Measurements from ENCODE around the gene DCTN5. TPM values are rescaled to one million over a fixed set of nuclear protein-coding genes. Genes with fewer than 3 reads are reported as not detected.
A peak's percentile ranks its signal among the peaks of the same experiment; 100 is the strongest.

DCTN5 gene
- total RNA-seq, 2 experiments from 2014 or later: 46.9 to 47.8 TPM

- Mint-ChIP-seq H3K4me3 (no peak overlapping the region), H3K27me3 (no peaks in the 10 kb centered on the region), H3K27ac (no peak overlapping the region), H3K36me3 (ENCODE audit: low read depth) (peaks cover 53% of the 10 kb centered on the region), H3K9me3 (no peaks in the 10 kb centered on the region), H3K4me1 (ENCODE audit: low read depth) (peaks cover 10% of the 10 kb centered on the region)
- no peak for ATAC-seq (ENCODE audit: poor library complexity)
- POLR2A ChIA-PET: no interaction called here
- H3K9me3 ChIP-seq (ENCODE audit: control insufficient read depth in 1 of 2, insufficient read depth in 1 of 2, low read length in 2 of 2): no peaks in the 10 kb centered on the region
- no peak overlapping the region for H3K4me3 ChIP-seq (ENCODE audit: low read length)
- peaks cover 20% of the 10 kb centered on the region for H3K36me3 ChIP-seq (ENCODE audit: insufficient read depth, low read length)
- CTCF ChIA-PET: no interaction called here
- intact Hi-C loops (cut with DNase I, micrococcal nuclease): no loop called here
- peaks cover 11% of the 10 kb centered on the region for H3K4me1 ChIP-seq (ENCODE audit: insufficient read depth, low read length)
- H3K27ac ChIP-seq (ENCODE audit: low read depth in 1 of 2, low read length in 2 of 2): no peak overlapping the region
- no peak for TF ChIP-seq CTCF (IDR thresholded peaks at IDR 0.05)
- H3K27me3 ChIP-seq (ENCODE audit: control insufficient read depth in 1 of 2, insufficient read depth in 2 of 2, low read length in 2 of 2): no peaks in the 10 kb centered on the region
- DNase-seq: no peak
Observed at GRCh38 chr16:23635958-23636357, 5.3 kb upstream of the DCTN5 start.

GRCh38 chr16:23640615-23640930 is 693 bp upstream of the DCTN5 start:
- no peak for TF ChIP-seq CTCF (IDR thresholded peaks at IDR 0.05)
- peak overlapping the region; percentile 93 for H3K4me3 ChIP-seq (ENCODE audit: low read length)
- no peaks in the 10 kb centered on the region for H3K27me3 ChIP-seq (ENCODE audit: control insufficient read depth in 1 of 2, insufficient read depth in 2 of 2, low read length in 2 of 2)
- no peak for DNase-seq
- H3K4me1 ChIP-seq (ENCODE audit: insufficient read depth, low read length): peaks cover 21% of the 10 kb centered on the region
- H3K4me3 Mint-ChIP-seq: peak overlapping the region; percentile 99
- no peaks in the 10 kb centered on the region for H3K9me3 ChIP-seq (ENCODE audit: control insufficient read depth in 1 of 2, insufficient read depth in 1 of 2, low read length in 2 of 2)
- H3K27ac Mint-ChIP-seq: peak overlapping the region; percentile 96
- H3K27ac ChIP-seq (ENCODE audit: low read depth in 1 of 2, low read length in 2 of 2): peak overlapping the region; percentile 70 to 75
- H3K4me1 Mint-ChIP-seq (ENCODE audit: low read depth): peaks cover 34% of the 10 kb centered on the region
- POLR2A ChIA-PET: interaction anchor here (0.9 to 2.1 kb wide), 5 partner anchors 38 to 131 kb away, joined by 3 to 7 read pairs (median 4); partner anchors contain the start of genes EARS2, GGA2, PLK1 and UBFD1
- intact Hi-C loops (cut with DNase I, micrococcal nuclease): loop anchor here in 1 of 2 experiments (2.0 to 5.0 kb wide), 2 partner anchors 44 to 188 kb away; partner anchors contain the start of genes COG7 and NDUFAB1
- peaks cover 58% of the 10 kb centered on the region for H3K36me3 Mint-ChIP-seq (ENCODE audit: low read depth)
- CTCF ChIA-PET: interaction anchor here (1.8 kb wide), 1 partner anchor 44 kb away, joined by 7 read pairs; the partner anchor contains the start of gene NDUFAB1
- peak; percentile 22 for ATAC-seq (ENCODE audit: poor library complexity)
- no peaks in the 10 kb centered on the region for H3K27me3 Mint-ChIP-seq
- H3K9me3 Mint-ChIP-seq: no peaks in the 10 kb centered on the region
- peaks cover 21% of the 10 kb centered on the region for H3K36me3 ChIP-seq (ENCODE audit: insufficient read depth, low read length)

GRCh38 chr16:23642246-23642774 is 1.0 kb downstream of the DCTN5 start:
- peak overlapping the region; percentile 93 for H3K4me3 ChIP-seq (ENCODE audit: low read length)
- H3K36me3 Mint-ChIP-seq (ENCODE audit: low read depth): peaks cover 65% of the 10 kb centered on the region
- H3K27me3 Mint-ChIP-seq: no peaks in the 10 kb centered on the region
- no peaks in the 10 kb centered on the region for H3K9me3 Mint-ChIP-seq
- DNase-seq (peak in 1 of 14 experiments; percentile 2), ATAC-seq (ENCODE audit: poor library complexity) (no peak)
- no peak for TF ChIP-seq CTCF (IDR thresholded peaks at IDR 0.05)
- no peaks in the 10 kb centered on the region for H3K27me3 ChIP-seq (ENCODE audit: control insufficient read depth in 1 of 2, insufficient read depth in 2 of 2, low read length in 2 of 2)
- H3K4me3 Mint-ChIP-seq: peak overlapping the region; percentile 99
- CTCF ChIA-PET: interaction anchor here (0.7 to 1.0 kb wide), 2 partner anchors 46 to 161 kb away, joined by 3 to 5 read pairs; partner anchors contain the start of gene NDUFAB1
- peaks cover 21% of the 10 kb centered on the region for H3K4me1 ChIP-seq (ENCODE audit: insufficient read depth, low read length)
- POLR2A ChIA-PET: interaction anchor here (0.9 to 2.1 kb wide), 2 partner anchors 13 to 85 kb away, joined by 4 to 7 read pairs; partner anchors contain the start of genes EARS2 and UBFD1
- peaks cover 46% of the 10 kb centered on the region for H3K4me1 Mint-ChIP-seq (ENCODE audit: low read depth)
- peak overlapping the region; percentile 96 for H3K27ac Mint-ChIP-seq
- intact Hi-C loops (cut with DNase I, micrococcal nuclease): loop anchor here in 1 of 2 experiments (5.0 kb wide), 1 partner anchor 190 kb away; the partner anchor contains the start of gene COG7
- no peaks in the 10 kb centered on the region for H3K9me3 ChIP-seq (ENCODE audit: control insufficient read depth in 1 of 2, insufficient read depth in 1 of 2, low read length in 2 of 2)
- peaks cover 28% of the 10 kb centered on the region for H3K36me3 ChIP-seq (ENCODE audit: insufficient read depth, low read length)
- H3K27ac ChIP-seq (ENCODE audit: low read depth in 1 of 2, low read length in 2 of 2): peak overlapping the region; percentile 70 to 75
